ENCODE measurements around the gene SDK2. TPM values are rescaled to one million over a fixed set of nuclear protein-coding genes. Genes with fewer than 3 reads are reported as not detected.

SDK2 gene
- total and polyA plus RNA-seq, 9 of the 15 experiments (the other 6 are each of a cell fraction or from before 2014, with no cell fraction given) = 0.04 TPM; not detected in 8

DNA sequence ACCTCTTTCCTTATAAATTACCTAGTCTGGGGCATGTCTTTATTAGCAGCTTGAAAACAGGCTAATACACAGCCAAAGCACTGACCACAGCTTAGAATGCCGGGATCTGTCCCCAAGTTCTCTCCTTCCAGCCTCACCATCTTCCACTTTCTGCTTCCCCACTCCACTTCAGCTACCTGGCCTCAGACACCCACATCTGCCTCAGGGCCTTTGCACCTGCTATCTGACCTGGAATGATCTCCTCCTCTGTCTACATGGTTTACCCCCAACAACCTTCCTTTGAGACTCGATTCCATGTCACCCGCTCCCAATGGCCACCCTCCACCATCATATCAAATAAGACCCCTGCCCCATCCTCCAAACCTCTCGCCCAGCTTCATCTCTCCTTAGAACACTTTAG is 179.8 kb downstream of the SDK2 start:
- TF ChIP-seq, protein P1, sequence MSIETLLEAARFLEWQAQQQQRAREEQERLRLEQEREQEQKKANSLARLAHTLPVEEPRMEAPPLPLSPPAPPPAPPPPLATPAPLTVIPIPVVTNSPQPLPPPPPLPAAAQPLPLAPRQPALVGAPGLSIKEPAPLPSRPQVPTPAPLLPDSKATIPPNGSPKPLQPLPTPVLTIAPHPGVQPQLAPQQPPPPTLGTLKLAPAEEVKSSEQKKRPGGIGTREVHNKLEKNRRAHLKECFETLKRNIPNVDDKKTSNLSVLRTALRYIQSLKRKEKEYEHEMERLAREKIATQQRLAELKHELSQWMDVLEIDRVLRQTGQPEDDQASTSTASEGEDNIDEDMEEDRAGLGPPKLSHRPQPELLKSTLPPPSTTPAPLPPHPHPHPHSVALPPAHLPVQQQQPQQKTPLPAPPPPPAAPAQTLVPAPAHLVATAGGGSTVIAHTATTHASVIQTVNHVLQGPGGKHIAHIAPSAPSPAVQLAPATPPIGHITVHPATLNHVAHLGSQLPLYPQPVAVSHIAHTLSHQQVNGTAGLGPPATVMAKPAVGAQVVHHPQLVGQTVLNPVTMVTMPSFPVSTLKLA (conservative IDR thresholded peaks at IDR 0.05) = no peak
- TF ChIP-seq HEY1 (CRISPR knock-in tag; IDR thresholded peaks at IDR 0.05; ENCODE audit: borderline replicate concordance) (no peak), CREBBP (IDR thresholded peaks at IDR 0.05; ENCODE audit: low read depth, low read length) (no peak), WHSC1 (IDR thresholded peaks at IDR 0.05; ENCODE audit: low read length) (no peak), NR2C1 (IDR thresholded peaks at IDR 0.05) (no peak), NR2C1 (tag; IDR thresholded peaks at IDR 0.05) (no peak), ELF4 (CRISPR knock-in tag; IDR thresholded peaks at IDR 0.05) (no peak), CREM (IDR thresholded peaks at IDR 0.05; ENCODE audit: low read depth) (no peak), HDAC8 (tag; IDR thresholded peaks at IDR 0.05) (no peak), L3MBTL2 (IDR thresholded peaks at IDR 0.05) (no peak), ZNF384 (IDR thresholded peaks at IDR 0.05; ENCODE audit: low read depth, low read length) (no peak), PHF20 (IDR thresholded peaks at IDR 0.05; ENCODE audit: partially characterized antibody) (no peak), RBM25 (IDR thresholded peaks at IDR 0.05; ENCODE audit: low read depth, low read length, severe bottlenecking) (no peak), JUNB (CRISPR knock-in tag; conservative IDR thresholded peaks at IDR 0.05) (no peak)
- TF ChIP-seq, protein P2, sequence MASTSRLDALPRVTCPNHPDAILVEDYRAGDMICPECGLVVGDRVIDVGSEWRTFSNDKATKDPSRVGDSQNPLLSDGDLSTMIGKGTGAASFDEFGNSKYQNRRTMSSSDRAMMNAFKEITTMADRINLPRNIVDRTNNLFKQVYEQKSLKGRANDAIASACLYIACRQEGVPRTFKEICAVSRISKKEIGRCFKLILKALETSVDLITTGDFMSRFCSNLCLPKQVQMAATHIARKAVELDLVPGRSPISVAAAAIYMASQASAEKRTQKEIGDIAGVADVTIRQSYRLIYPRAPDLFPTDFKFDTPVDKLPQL (IDR thresholded peaks at IDR 0.05; ENCODE audit: extremely low read depth, insufficient read length) = no peak
- TF ChIP-seq, protein P3, sequence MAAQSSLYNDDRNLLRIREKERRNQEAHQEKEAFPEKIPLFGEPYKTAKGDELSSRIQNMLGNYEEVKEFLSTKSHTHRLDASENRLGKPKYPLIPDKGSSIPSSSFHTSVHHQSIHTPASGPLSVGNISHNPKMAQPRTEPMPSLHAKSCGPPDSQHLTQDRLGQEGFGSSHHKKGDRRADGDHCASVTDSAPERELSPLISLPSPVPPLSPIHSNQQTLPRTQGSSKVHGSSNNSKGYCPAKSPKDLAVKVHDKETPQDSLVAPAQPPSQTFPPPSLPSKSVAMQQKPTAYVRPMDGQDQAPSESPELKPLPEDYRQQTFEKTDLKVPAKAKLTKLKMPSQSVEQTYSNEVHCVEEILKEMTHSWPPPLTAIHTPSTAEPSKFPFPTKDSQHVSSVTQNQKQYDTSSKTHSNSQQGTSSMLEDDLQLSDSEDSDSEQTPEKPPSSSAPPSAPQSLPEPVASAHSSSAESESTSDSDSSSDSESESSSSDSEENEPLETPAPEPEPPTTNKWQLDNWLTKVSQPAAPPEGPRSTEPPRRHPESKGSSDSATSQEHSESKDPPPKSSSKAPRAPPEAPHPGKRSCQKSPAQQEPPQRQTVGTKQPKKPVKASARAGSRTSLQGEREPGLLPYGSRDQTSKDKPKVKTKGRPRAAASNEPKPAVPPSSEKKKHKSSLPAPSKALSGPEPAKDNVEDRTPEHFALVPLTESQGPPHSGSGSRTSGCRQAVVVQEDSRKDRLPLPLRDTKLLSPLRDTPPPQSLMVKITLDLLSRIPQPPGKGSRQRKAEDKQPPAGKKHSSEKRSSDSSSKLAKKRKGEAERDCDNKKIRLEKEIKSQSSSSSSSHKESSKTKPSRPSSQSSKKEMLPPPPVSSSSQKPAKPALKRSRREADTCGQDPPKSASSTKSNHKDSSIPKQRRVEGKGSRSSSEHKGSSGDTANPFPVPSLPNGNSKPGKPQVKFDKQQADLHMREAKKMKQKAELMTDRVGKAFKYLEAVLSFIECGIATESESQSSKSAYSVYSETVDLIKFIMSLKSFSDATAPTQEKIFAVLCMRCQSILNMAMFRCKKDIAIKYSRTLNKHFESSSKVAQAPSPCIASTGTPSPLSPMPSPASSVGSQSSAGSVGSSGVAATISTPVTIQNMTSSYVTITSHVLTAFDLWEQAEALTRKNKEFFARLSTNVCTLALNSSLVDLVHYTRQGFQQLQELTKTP (IDR thresholded peaks at IDR 0.05; ENCODE audit: low read depth in 1 of 2, partially characterized antibody in 2 of 2) = no peak
- TF ChIP-seq, protein P4, sequence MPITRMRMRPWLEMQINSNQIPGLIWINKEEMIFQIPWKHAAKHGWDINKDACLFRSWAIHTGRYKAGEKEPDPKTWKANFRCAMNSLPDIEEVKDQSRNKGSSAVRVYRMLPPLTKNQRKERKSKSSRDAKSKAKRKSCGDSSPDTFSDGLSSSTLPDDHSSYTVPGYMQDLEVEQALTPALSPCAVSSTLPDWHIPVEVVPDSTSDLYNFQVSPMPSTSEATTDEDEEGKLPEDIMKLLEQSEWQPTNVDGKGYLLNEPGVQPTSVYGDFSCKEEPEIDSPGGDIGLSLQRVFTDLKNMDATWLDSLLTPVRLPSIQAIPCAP (CRISPR knock-in tag; IDR thresholded peaks at IDR 0.05; ENCODE audit: borderline replicate concordance) = no peak
- WGBS (ENCODE audit: insufficient coverage, low coverage, missing lambda C conversion rate) = 2% methylated on average over 4 of the region's 4 CpGs
- no peak overlapping the region for H3K4me2 ChIP-seq (ENCODE audit: insufficient read depth, low read length)
- no TSS peak for BruUV-seq (replicated peaks)
- FAIRE-seq (no peak), ATAC-seq (no peak), DNase-seq (ENCODE audit: extremely low read depth in 1 of 4, low spot score in 3 of 4) (no peak)
- H3K36me3 ChIP-seq (ENCODE audit: control insufficient read depth, insufficient read depth, low read length) = no peaks in the 10 kb centered on the region
- no peak overlapping the region for H3K4me3 ChIP-seq
- H3K27me3 ChIP-seq (ENCODE audit: control insufficient read depth in 2 of 2, insufficient read depth in 2 of 2, low read length in 2 of 2) = peaks cover 0 to 8% of the 10 kb centered on the region in 2 experiments; a peak in 2 of 5 replicates
- no peak overlapping the region for H2AFZ ChIP-seq (ENCODE audit: low read depth, low read length)
- H3K9me1 ChIP-seq (ENCODE audit: control insufficient read depth, insufficient read depth, low read length) = no peaks in the 10 kb centered on the region
- CTCF ChIA-PET (ENCODE audit: low intra/inter-chr PET ratio) = no interaction called here
- no peaks in the 10 kb centered on the region for H4K20me1 ChIP-seq (replicated peaks; ENCODE audit: control insufficient read depth, insufficient read depth, low read length)
- intact Hi-C loops (cut with micrococcal nuclease) (no loop called here), in situ Hi-C loops (cut with MboI) (no loop called here)
- no peak overlapping the region for H3K9ac ChIP-seq (ENCODE audit: insufficient read depth in 1 of 2, low read depth in 2 of 2, low read length in 2 of 2)
- H3K4me1 ChIP-seq (replicated peaks in 1 of 2; ENCODE audit: control insufficient read depth in 2 of 2, insufficient read depth in 2 of 2, low read length in 2 of 2) = no peaks in the 10 kb centered on the region
- H3K9me3 ChIP-seq (replicated peaks; ENCODE audit: control insufficient read depth, insufficient read depth, low read depth, low read length) = 0 out of 2 replicates have a peak, but pooled peaks cover 3% of the 10 kb centered on the region
- POLR2A ChIA-PET = no interaction called here
- H3K79me2 ChIP-seq (ENCODE audit: control insufficient read depth, insufficient read depth, low read length) = no peaks in the 10 kb centered on the region
- H3K27ac ChIP-seq (ENCODE audit: extremely low read depth, low read depth, low read length) = no peak overlapping the region

Data from K562 (cell line).